Osteoblast (primary cell): Measurements from ENCODE around the gene RAP1GDS1. TPM values are rescaled to one million over a fixed set of nuclear protein-coding genes. Genes with fewer than 3 reads are reported as not detected.

ENCODE experiments used
- DNase-seq: peaks from one replicate; pipeline ENCODE4 v3.0.0; 2011; ENCODE audit warnings: low spot score, mixed read lengths; ENCODE audit not compliant: insufficient read length; ENCODE audit errors: missing footprints
- H2AFZ ChIP-seq: 2 replicates; pipeline ENCODE4 v1.6.0; 2011; ENCODE audit warnings: mild to moderate bottlenecking, low read length
- H3K27ac ChIP-seq: 2 replicates; pipeline ENCODE4 v1.5.1; 2011; ENCODE audit warnings: mild to moderate bottlenecking, low read depth, low read length, moderate library complexity
- H3K27me3 ChIP-seq: 2 replicates; pipeline ENCODE4 v1.6.0; 2012; ENCODE audit warnings: mild to moderate bottlenecking, control low read depth, inconsistent platforms, low read length, moderate library complexity; ENCODE audit not compliant: insufficient read depth
- H3K36me3 ChIP-seq: 2 replicates; pipeline ENCODE4 v1.5.1; 2011; ENCODE audit warnings: mild to moderate bottlenecking, low read length, control low read depth, moderate library complexity; ENCODE audit not compliant: insufficient read depth
- H3K4me1 ChIP-seq: 2 replicates; pipeline ENCODE4 v1.5.1; 2011; ENCODE audit warnings: mild to moderate bottlenecking, low read length, control low read depth, moderate library complexity; ENCODE audit not compliant: insufficient read depth
- H3K4me2 ChIP-seq: 2 replicates; pipeline ENCODE4 v1.6.0; 2011; ENCODE audit warnings: mild to moderate bottlenecking, low read length; ENCODE audit not compliant: insufficient read depth
- H3K4me3 ChIP-seq: fragments of 200-600 bp; sonication (generic); 3 replicates; pipeline ENCODE4 v1.5.1; 2012; ENCODE audit warnings: mild to moderate bottlenecking, low read length, inconsistent platforms; ENCODE audit not compliant: insufficient read depth
- H3K79me2 ChIP-seq: 2 replicates; pipeline ENCODE4 v1.6.0; 2012; ENCODE audit warnings: mild to moderate bottlenecking, low read length, control low read depth, inconsistent platforms; ENCODE audit not compliant: insufficient read depth
- H3K9me3 ChIP-seq: 2 replicates; pipeline ENCODE4 v1.5.1; 2011; ENCODE audit warnings: low read depth, low read length, control low read depth
- H4K20me1 ChIP-seq: 2 replicates; pipeline ENCODE4 v1.6.0; 2012; ENCODE audit warnings: mild to moderate bottlenecking, low read length, control low read depth; ENCODE audit not compliant: insufficient read depth
- CTCF ChIP-seq: IDR thresholded peaks from 2 replicates; pipeline ENCODE4 v1.5.1; 2011; ENCODE audit warnings: mild to moderate bottlenecking, low read depth, low read length, moderate library complexity; ENCODE audit errors: extremely low read depth
- total RNA-seq: library from RNA; depleted of rRNA; stranded (reverse); fragments of >200 nt; gene quantifications from 2 replicates; pipeline ENCODE4 v1.2.3, GENCODE V29; 2012

The RAP1GDS1 gene
- total RNA-seq, 1 donor = 60.1 TPM

GRCh38 chr4:98466868-98467599, 205.8 kb downstream of the RAP1GDS1 start:
- no peaks in the 10 kb centered on the region for H3K9me3 ChIP-seq
- H3K27ac ChIP-seq = peak overlapping the region; percentile 78
- no peak overlapping the region for H3K4me3 ChIP-seq
- peaks cover 7% of the 10 kb centered on the region for H3K36me3 ChIP-seq
- peak overlapping the region; percentile 89 for H3K4me2 ChIP-seq
- no peak for TF ChIP-seq CTCF
- H2AFZ ChIP-seq = no peak overlapping the region
- no peaks in the 10 kb centered on the region for H3K27me3 ChIP-seq
- H4K20me1 ChIP-seq = no peaks in the 10 kb centered on the region
- H3K79me2 ChIP-seq = no peaks in the 10 kb centered on the region
- peaks cover 34% of the 10 kb centered on the region for H3K4me1 ChIP-seq
- no peak for DNase-seq

- Histone ChIP-seq H3K4me3 (peak overlapping the region; percentile 69), H4K20me1 (no peaks in the 10 kb centered on the region), H3K27me3 (no peaks in the 10 kb centered on the region), H3K36me3 (peaks cover 11% of the 10 kb centered on the region), H3K9me3 (no peaks in the 10 kb centered on the region), H2AFZ (peak overlapping the region; percentile 42), H3K4me2 (peak overlapping the region; percentile 89), H3K4me1 (peaks cover 34% of the 10 kb centered on the region), H3K79me2 (no peaks in the 10 kb centered on the region), H3K27ac (peak overlapping the region; percentile 78)
- peak; percentile 91 for TF ChIP-seq CTCF
- peak; percentile 78 for DNase-seq
These were observed 206.5 kb downstream of the RAP1GDS1 start for GRCh38 chr4:98467627-98468072.

DNA sequence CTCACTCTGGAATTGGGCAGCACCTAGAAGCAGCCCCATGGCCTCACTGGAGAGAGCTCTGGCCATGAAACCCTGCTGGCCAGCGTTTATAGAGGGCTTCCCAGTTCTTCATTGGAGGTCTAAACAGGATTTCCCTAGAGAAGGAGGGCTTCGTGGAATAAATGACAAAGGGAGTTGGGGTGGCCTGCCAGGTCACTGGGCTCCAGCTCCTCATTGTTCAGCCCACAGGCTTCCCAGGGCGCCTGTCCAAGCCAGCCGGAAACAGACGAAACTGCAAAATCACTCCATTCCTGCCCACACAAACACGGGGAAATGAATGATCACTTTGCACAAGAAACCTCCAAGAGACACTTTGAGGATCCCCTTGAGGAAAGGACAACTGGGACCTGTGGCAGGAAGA, 207.5 kb downstream of the RAP1GDS1 start:
- Histone ChIP-seq H3K4me3 (peak overlapping the region; percentile 25), H3K4me2 (peak overlapping the region; percentile 40), H4K20me1 (no peaks in the 10 kb centered on the region), H3K27me3 (no peaks in the 10 kb centered on the region), H3K36me3 (peaks cover 11% of the 10 kb centered on the region), H2AFZ (peak overlapping the region; percentile 21), H3K27ac (peak overlapping the region; percentile 76), H3K79me2 (no peaks in the 10 kb centered on the region), H3K4me1 (peaks cover 34% of the 10 kb centered on the region), H3K9me3 (no peaks in the 10 kb centered on the region)
- DNase-seq = no peak
- no peak for TF ChIP-seq CTCF

- Histone ChIP-seq H3K79me2 (no peaks in the 10 kb centered on the region), H3K4me1 (peaks cover 43% of the 10 kb centered on the region), H3K4me3 (no peak overlapping the region), H3K27ac (peak overlapping the region; percentile 76), H4K20me1 (no peaks in the 10 kb centered on the region), H3K27me3 (no peaks in the 10 kb centered on the region), H2AFZ (no peak overlapping the region), H3K36me3 (peaks cover 11% of the 10 kb centered on the region), H3K9me3 (no peaks in the 10 kb centered on the region), H3K4me2 (no peak overlapping the region)
- peak; percentile 60 for DNase-seq
- TF ChIP-seq CTCF = no peak
These were observed 208.6 kb downstream of the RAP1GDS1 start for GRCh38 chr4:98469771-98470170.
